Measurements from ENCODE around the gene DNAJB1. TPM values are rescaled to one million over a fixed set of nuclear protein-coding genes. Genes with fewer than 3 reads are reported as not detected.

DNAJB1 gene
- total RNA-seq, 6 experiments from 2014 or later, result 99.2 to 138 (median 103) TPM

DNA sequence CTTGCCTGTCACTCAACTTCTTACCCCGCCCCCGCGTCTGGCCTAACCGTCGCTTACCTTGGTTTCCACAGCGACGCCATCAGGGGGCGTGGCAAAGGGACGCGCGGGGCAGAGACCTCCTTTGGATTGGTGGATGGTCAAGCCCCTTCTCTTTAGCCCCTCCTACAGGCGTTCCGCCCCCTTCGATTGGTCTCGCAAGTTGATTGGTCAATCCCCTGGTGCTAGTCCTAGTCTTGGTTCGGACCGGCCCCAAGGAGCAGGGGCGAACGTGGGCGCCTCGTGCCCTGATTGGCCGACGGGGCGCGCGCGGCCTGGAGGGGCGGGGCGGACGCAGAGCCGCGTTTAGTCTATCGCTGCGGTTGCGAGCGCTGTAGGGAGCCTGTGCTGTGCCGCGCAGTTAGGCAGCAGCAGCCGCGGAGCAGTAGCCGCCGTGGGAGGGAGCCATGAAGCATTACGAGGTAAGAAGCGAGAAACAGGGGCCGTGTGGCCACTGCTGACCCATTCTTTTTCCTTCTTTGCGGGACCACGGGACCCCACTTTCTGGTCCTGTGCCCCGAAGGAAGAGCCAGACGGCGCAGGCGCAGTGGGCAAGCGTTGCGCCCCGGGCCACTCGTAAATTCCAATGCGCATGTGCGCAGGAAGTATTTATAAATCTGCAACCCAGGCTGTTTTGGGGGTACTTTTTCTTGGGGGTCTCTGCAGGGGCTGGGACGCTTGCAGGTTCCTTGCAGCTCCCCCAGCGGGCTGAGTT, 11.2 kb upstream of the DNAJB1 start, which contains the start of gene TECR:
TSS of gene TECR (plus strand) at position 341 of the 751 bp plus-strand sequence. CDS start at position 444, 103 bp downstream.
- peaks cover 23% of the 10 kb centered on the region for H3K4me1 Mint-ChIP-seq (ENCODE audit: low read depth)
- peak; percentile 100 for DNase-seq

DNA sequence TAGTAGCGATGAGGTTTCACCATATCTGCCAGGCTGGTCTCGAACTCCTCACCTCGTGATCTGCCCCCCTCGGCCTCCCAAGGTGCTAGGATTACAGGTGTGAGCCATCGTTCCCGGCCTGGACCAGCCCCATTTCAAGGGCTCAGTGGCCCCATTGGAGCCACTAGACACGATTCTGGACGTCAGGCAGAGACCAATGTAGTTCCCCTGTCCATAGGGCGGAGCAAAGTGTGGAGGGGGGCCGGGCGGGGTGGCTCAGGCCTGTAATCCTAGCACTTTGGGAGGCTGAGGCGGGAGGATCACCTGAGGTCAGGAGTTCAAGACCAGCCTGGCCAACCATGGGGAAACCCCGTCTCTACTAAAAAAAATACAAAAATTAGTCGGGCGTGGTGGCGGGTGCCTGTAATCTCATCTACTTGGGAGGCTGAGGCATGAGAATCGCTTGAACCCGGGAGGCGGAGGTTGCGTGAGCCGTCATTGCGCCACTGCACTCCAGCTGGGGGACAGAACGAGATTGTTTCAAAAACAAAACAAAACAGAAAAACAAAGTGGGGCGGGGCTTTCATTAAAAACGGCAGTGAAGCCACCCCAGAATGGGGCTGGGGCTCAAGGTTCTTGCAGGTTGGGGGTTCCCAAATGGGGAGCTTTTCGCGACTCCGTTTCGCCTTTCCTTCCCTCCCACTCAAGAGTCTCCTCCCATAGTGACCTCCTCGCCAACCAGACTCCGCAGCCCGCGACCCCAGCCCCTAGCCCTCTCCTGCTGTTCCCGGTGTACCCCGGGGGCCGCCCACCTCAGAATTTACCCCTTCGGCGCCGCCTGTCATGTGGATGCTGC, 10.4 kb upstream of the DNAJB1 start:
- H3K36me3 Mint-ChIP-seq (ENCODE audit: low read depth), result no peaks in the 10 kb centered on the region

More for the DNA sequence above, 11.2 kb upstream of the DNAJB1 start, which contains the start of gene TECR:
- Mint-ChIP-seq H3K9me3 (no peaks in the 10 kb centered on the region), H3K36me3 (ENCODE audit: low read depth) (no peaks in the 10 kb centered on the region), H3K27ac (peak within 1 kb of the TSS; percentile 95), H3K4me3 (peak within 1 kb of the TSS; percentile 95), H3K27me3 (ENCODE audit: insufficient read depth) (peaks cover 1% of the 10 kb centered on the region; the same call in 1 of the 2 replicates)
- TF ChIP-seq, protein P1, sequence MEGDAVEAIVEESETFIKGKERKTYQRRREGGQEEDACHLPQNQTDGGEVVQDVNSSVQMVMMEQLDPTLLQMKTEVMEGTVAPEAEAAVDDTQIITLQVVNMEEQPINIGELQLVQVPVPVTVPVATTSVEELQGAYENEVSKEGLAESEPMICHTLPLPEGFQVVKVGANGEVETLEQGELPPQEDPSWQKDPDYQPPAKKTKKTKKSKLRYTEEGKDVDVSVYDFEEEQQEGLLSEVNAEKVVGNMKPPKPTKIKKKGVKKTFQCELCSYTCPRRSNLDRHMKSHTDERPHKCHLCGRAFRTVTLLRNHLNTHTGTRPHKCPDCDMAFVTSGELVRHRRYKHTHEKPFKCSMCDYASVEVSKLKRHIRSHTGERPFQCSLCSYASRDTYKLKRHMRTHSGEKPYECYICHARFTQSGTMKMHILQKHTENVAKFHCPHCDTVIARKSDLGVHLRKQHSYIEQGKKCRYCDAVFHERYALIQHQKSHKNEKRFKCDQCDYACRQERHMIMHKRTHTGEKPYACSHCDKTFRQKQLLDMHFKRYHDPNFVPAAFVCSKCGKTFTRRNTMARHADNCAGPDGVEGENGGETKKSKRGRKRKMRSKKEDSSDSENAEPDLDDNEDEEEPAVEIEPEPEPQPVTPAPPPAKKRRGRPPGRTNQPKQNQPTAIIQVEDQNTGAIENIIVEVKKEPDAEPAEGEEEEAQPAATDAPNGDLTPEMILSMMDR (IDR thresholded peaks at IDR 0.05), result peak; percentile 17

DNA sequence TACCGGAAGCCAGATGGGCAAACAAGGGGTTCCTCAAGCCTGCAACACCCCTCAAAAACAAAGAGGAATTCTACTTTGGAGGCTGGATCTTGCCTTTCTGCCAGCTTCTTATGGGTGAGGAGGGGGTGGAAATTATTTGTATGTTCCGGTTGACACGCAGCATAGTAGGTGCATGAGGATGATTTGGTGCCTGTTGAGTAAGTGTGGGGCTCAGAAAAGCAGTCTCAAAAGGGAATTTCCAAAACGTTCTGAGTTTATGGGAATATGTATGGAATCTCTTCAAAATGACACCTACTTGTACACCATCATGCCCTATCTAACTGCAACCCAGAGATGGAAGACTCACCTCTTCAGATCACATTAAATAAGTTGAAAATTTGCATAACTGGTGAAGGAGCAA, 8.2 kb upstream of the DNAJB1 start:
- Mint-ChIP-seq H3K36me3 (ENCODE audit: low read depth) (no peaks in the 10 kb centered on the region), H3K4me1 (ENCODE audit: low read depth) (peaks cover 33% of the 10 kb centered on the region), H3K9me3 (no peaks in the 10 kb centered on the region), H3K27ac (no peak overlapping the region), H3K4me3 (no peak overlapping the region), H3K27me3 (ENCODE audit: insufficient read depth) (peaks cover 1% of the 10 kb centered on the region; the same call in 1 of the 2 replicates)
- no peak for DNase-seq
- TF ChIP-seq, protein P1 (IDR thresholded peaks at IDR 0.05), result no peak

More for the DNA sequence above, 10.4 kb upstream of the DNAJB1 start:
- H3K27me3 Mint-ChIP-seq (ENCODE audit: insufficient read depth), result peaks cover 1% of the 10 kb centered on the region; the same call in 1 of the 2 replicates
- TF ChIP-seq, protein P1 (IDR thresholded peaks at IDR 0.05), result no peak
- no peaks in the 10 kb centered on the region for H3K9me3 Mint-ChIP-seq
- no peak for DNase-seq
- peaks cover 23% of the 10 kb centered on the region for H3K4me1 Mint-ChIP-seq (ENCODE audit: low read depth)
- H3K4me3 Mint-ChIP-seq, result peak overlapping the region; percentile 95
- peak overlapping the region; percentile 95 for H3K27ac Mint-ChIP-seq

DNA sequence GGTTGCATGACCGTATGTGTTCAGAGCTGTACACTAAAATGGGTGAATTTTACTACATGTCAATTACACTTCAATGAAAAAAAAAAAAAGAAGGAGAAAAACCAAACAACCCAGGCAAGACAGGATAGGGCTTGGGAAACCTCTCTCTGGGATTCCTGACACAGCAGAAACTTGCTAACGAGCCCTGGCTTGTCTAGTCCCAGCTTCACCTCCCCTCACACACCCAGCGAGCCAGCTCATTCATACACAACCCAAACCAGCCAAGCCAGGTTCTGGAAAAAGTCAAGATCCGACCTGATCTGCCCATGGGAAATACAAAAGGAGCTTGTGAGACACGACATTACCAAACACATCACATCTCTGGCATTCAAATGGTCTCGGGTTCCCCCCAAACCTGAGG, 7.5 kb upstream of the DNAJB1 start:
- Mint-ChIP-seq H3K4me1 (ENCODE audit: low read depth) (peaks cover 31% of the 10 kb centered on the region), H3K27me3 (ENCODE audit: insufficient read depth) (peaks cover 1% of the 10 kb centered on the region; the same call in 1 of the 2 replicates), H3K36me3 (ENCODE audit: low read depth) (no peaks in the 10 kb centered on the region), H3K27ac (no peak overlapping the region), H3K9me3 (no peaks in the 10 kb centered on the region), H3K4me3 (no peak overlapping the region)
- TF ChIP-seq, protein P1 (IDR thresholded peaks at IDR 0.05), result no peak
- DNase-seq, result no peak

DNA sequence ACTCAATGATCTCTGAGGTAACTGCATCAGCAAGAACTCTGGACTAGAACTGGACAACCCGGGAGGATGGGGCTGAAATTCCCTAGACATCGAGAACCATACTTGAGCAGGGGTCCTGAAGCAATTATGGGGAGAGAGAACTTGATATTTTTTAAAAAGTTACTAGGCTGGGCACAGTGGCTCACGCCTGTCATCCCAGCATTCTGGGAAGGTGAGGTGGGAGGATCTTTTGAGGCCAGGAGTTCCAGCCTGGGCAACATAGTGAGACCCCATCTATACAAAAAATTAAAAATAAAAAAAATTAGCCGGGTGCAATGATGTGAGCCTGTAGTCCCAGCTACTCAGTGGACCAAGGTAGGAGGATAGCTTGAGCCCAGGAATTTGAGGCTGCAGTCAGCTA, 2.3 kb upstream of the DNAJB1 start:
- no peak for DNase-seq
- Mint-ChIP-seq H3K4me1 (ENCODE audit: low read depth) (peaks cover 36% of the 10 kb centered on the region), H3K36me3 (ENCODE audit: low read depth) (peaks cover 19% of the 10 kb centered on the region), H3K9me3 (peaks cover 7% of the 10 kb centered on the region; the same call in 1 of the 2 replicates), H3K27ac (peak overlapping the region; percentile 83; the same call in 1 of the 2 replicates), H3K4me3 (no peak overlapping the region), H3K27me3 (ENCODE audit: insufficient read depth) (peaks cover 9% of the 10 kb centered on the region)
- TF ChIP-seq, protein P1 (IDR thresholded peaks at IDR 0.05), result no peak

All from HFFc6 (cell line).